ENCODE results near the gene ARPC5. TPM values are rescaled to one million over a fixed set of nuclear protein-coding genes. Genes with fewer than 3 reads are reported as not detected.
"Not testable (repeated sequence)": the region's sequence is repeated elsewhere in the genome, so short reads cannot be mapped to it uniquely, and the experiment has no call there.

Gene ARPC5
- total RNA-seq, 2 experiments from 2014 or later, result 271 to 274 TPM

GRCh38 chr1:183628537-183628936 is 7.0 kb downstream of the ARPC5 start:
- H3K4me3 Mint-ChIP-seq, result no peak overlapping the region
- DNase-seq (no peak), ATAC-seq (no peak)
- no peak overlapping the region for H3K27ac Mint-ChIP-seq
- no peaks in the 10 kb centered on the region for H3K9me3 Mint-ChIP-seq (ENCODE audit: insufficient read depth)
- POLR2A ChIA-PET, result no interaction called here
- peaks cover 64% of the 10 kb centered on the region for H3K36me3 Mint-ChIP-seq (ENCODE audit: low read depth)
- H3K4me1 Mint-ChIP-seq (ENCODE audit: low read depth), result peaks cover 39% of the 10 kb centered on the region
- H3K27me3 Mint-ChIP-seq (ENCODE audit: low read depth), result no peaks in the 10 kb centered on the region
- CTCF ChIA-PET, result interaction anchor here (1.0 to 2.3 kb wide), 4 partner anchors 27 to 159 kb away, joined by 3 to 10 read pairs (median 4); partner anchors contain the start of gene NCF2

- ChIA-PET CTCF (interaction anchor here (1.6 to 2.4 kb wide), 2 partner anchors 30 to 155 kb away, joined by 4 to 9 read pairs; no protein-coding TSS in a partner anchor), POLR2A (interaction anchor here (1.0 kb wide), 1 partner anchor 8 kb away, joined by 3 read pairs; no protein-coding TSS in a partner anchor)
- H3K36me3 Mint-ChIP-seq (ENCODE audit: low read depth), result peaks cover 57% of the 10 kb centered on the region
- peaks cover 33% of the 10 kb centered on the region for H3K4me1 Mint-ChIP-seq (ENCODE audit: low read depth)
- H3K9me3 Mint-ChIP-seq (ENCODE audit: insufficient read depth); DNase-seq; H3K27ac Mint-ChIP-seq; H3K27me3 Mint-ChIP-seq (ENCODE audit: low read depth); H3K4me3 Mint-ChIP-seq; ATAC-seq: not testable (repeated sequence)
Observed at GRCh38 chr1:183626236-183626635, 9.3 kb downstream of the ARPC5 start.

GRCh38 chr1:183622884-183623785 is 12.4 kb downstream of the ARPC5 start:
- POLR2A ChIA-PET, result no interaction called here
- no peak overlapping the region for H3K4me3 Mint-ChIP-seq
- H3K4me1 Mint-ChIP-seq (ENCODE audit: low read depth), result peaks cover 15% of the 10 kb centered on the region

GRCh38 chr1:183622013-183622412 is 13.6 kb downstream of the ARPC5 start:
- Mint-ChIP-seq H3K27ac (no peak overlapping the region), H3K36me3 (ENCODE audit: low read depth) (peaks cover 29% of the 10 kb centered on the region), H3K27me3 (ENCODE audit: low read depth) (no peaks in the 10 kb centered on the region), H3K4me3 (no peak overlapping the region), H3K9me3 (ENCODE audit: insufficient read depth) (no peaks in the 10 kb centered on the region), H3K4me1 (ENCODE audit: low read depth) (peaks cover 13% of the 10 kb centered on the region)
- DNase-seq (no peak), ATAC-seq (no peak)
- ChIA-PET POLR2A (no interaction called here), CTCF (interaction anchor here (1.3 to 1.5 kb wide), 2 partner anchors 11 to 74 kb away, joined by 5 read pairs; no protein-coding TSS in a partner anchor)

More at GRCh38 chr1:183622884-183623785, 12.4 kb downstream of the ARPC5 start:
- CTCF ChIA-PET, result interaction anchor here (0.6 to 1.5 kb wide), 5 partner anchors 10 to 153 kb away, joined by 3 to 5 read pairs (median 5); partner anchors contain the start of gene NCF2
- no peaks in the 10 kb centered on the region for H3K9me3 Mint-ChIP-seq (ENCODE audit: insufficient read depth)
- H3K36me3 Mint-ChIP-seq (ENCODE audit: low read depth), result peaks cover 33% of the 10 kb centered on the region
- no peaks in the 10 kb centered on the region for H3K27me3 Mint-ChIP-seq (ENCODE audit: low read depth)
- peak; percentile 72 for DNase-seq
- H3K27ac Mint-ChIP-seq, result no peak overlapping the region
- peak; percentile 92 for ATAC-seq

DNA sequence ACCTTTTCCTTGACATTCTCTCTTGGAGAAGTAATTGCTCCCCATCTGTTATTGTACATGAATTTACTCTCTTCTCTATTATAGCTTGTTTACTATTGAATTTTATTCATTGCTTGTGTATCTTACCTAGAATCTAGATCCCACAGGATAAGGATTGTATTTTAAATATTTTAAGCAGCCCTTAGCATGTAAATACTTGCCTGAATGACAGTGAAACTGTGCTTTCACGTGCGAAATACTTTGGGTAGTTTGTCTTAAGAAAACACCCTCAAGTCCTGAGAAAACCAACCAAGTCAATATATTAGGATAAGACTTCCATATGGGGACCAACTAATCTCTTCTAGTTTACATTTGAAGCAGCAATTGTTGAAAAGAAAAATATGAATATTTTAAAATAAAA is 15.3 kb downstream of the ARPC5 start:
- H3K27ac Mint-ChIP-seq, result no peak overlapping the region
- peaks cover 17% of the 10 kb centered on the region for H3K36me3 Mint-ChIP-seq (ENCODE audit: low read depth)
- DNase-seq (no peak), ATAC-seq (no peak)
- no peaks in the 10 kb centered on the region for H3K9me3 Mint-ChIP-seq (ENCODE audit: insufficient read depth)
- H3K4me3 Mint-ChIP-seq, result no peak overlapping the region
- CTCF ChIA-PET, result interaction anchor here (1.5 kb wide), 1 partner anchor 40 kb away, joined by 3 read pairs; no protein-coding TSS in a partner anchor
- POLR2A ChIA-PET, result no interaction called here
- peaks cover 10% of the 10 kb centered on the region for H3K4me1 Mint-ChIP-seq (ENCODE audit: low read depth)
- H3K27me3 Mint-ChIP-seq (ENCODE audit: low read depth), result no peaks in the 10 kb centered on the region

DNA sequence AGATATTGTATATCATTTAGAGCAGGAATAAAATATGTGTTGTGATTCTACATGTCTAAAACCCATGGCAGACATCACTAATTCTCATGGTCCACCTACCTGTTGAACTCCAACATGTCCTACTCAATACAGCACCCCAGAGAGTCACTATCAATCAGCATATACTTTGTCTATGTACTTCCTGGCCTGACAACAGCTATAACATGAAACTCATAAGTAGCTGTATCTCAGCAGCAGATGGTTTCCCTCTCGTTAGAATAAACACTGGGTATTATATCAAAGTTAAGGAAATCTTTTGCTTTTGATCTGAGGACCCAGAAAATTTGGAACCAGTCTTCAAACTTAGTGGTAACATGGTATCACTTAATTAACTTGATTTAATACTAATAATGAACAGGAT is 15.8 kb downstream of the ARPC5 start:
- ChIA-PET CTCF (interaction anchor here (1.5 kb wide), 1 partner anchor 40 kb away, joined by 3 read pairs; no protein-coding TSS in a partner anchor), POLR2A (no interaction called here)
- H3K27ac Mint-ChIP-seq, result no peak overlapping the region
- H3K36me3 Mint-ChIP-seq (ENCODE audit: low read depth), result peaks cover 13% of the 10 kb centered on the region
- no peak for DNase-seq
- no peaks in the 10 kb centered on the region for H3K9me3 Mint-ChIP-seq (ENCODE audit: insufficient read depth)
- peaks cover 10% of the 10 kb centered on the region for H3K4me1 Mint-ChIP-seq (ENCODE audit: low read depth)
- H3K27me3 Mint-ChIP-seq (ENCODE audit: low read depth), result no peaks in the 10 kb centered on the region
- ATAC-seq, result no peak
- no peak overlapping the region for H3K4me3 Mint-ChIP-seq

DNA sequence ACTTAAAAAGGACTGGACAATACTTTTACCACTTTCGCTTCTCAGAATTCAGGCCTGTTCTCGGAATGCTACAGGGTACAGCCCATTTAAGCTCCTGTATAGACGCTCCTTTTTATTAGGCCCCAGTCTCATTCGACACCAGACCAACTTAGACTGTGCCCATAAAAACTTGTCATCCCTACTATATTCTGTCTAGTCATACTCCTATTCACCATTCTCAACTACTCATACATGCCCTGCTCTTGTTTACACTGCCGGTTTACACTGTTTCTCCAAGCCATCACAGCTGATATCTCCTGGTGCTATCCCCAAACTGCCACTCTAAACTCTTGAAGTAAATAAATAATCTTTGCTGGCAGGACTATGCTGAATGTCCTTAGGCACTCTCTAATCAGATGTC is 17.4 kb downstream of the ARPC5 start:
- H3K9me3 Mint-ChIP-seq (ENCODE audit: insufficient read depth); POLR2A ChIA-PET; H3K4me3 Mint-ChIP-seq; H3K36me3 Mint-ChIP-seq (ENCODE audit: low read depth); DNase-seq; CTCF ChIA-PET; H3K4me1 Mint-ChIP-seq (ENCODE audit: low read depth); H3K27ac Mint-ChIP-seq; ATAC-seq; H3K27me3 Mint-ChIP-seq (ENCODE audit: low read depth): not testable (repeated sequence)

- ATAC-seq; POLR2A ChIA-PET; H3K27me3 Mint-ChIP-seq (ENCODE audit: low read depth); H3K9me3 Mint-ChIP-seq (ENCODE audit: insufficient read depth); H3K36me3 Mint-ChIP-seq (ENCODE audit: low read depth); H3K4me3 Mint-ChIP-seq; CTCF ChIA-PET; DNase-seq; H3K27ac Mint-ChIP-seq; H3K4me1 Mint-ChIP-seq (ENCODE audit: low read depth): not testable (repeated sequence)
Observed at GRCh38 chr1:183612975-183613374, 22.6 kb downstream of the ARPC5 start.

DNA sequence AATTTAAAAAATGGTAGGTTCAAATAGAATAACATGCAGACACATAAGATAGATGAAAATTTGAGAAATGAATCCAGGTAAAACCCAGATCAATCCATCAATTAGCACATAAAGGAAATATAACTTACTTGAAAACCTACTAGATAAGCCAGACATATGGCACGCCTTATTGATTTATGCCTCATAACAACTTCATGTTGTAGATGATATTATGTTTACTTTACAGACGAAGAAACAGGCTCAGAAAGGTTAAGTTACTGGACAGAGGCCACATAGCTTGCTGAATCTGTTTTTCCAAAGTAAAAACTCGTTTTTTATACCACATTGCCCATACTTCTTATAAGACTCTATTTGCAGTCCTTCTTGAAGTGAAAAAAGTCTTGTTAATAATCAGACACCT is 23.2 kb downstream of the ARPC5 start:
- peaks cover 6% of the 10 kb centered on the region for H3K4me1 Mint-ChIP-seq (ENCODE audit: low read depth)
- no peaks in the 10 kb centered on the region for H3K9me3 Mint-ChIP-seq (ENCODE audit: insufficient read depth)
- ChIA-PET CTCF (no interaction called here), POLR2A (no interaction called here)
- H3K27ac Mint-ChIP-seq, result no peak overlapping the region
- no peaks in the 10 kb centered on the region for H3K36me3 Mint-ChIP-seq (ENCODE audit: low read depth)
- peaks cover 2% of the 10 kb centered on the region for H3K27me3 Mint-ChIP-seq (ENCODE audit: low read depth)
- no peak for ATAC-seq
- H3K4me3 Mint-ChIP-seq, result no peak overlapping the region
- DNase-seq, result no peak

DNA sequence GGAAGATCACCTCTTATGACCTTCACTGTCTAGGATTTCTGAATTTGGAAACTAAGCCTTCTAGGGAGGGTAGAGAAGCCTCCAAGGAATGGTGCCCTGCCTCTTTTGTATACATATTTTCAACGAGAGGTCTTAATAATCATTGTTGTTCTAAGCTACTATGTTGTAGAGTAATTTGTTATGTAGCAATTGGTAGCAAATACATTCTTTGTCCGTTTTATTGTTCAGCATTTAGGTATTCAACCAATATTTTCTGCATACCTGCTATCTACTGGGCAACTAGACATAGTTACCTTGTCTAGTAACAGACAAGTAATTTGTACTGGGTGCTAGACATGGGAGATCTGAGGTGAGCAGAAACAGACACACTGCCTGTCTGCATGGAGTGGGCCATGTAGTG is 24.6 kb downstream of the ARPC5 start:
- Mint-ChIP-seq H3K4me1 (ENCODE audit: low read depth) (peaks cover 6% of the 10 kb centered on the region), H3K27me3 (ENCODE audit: low read depth) (peaks cover 2% of the 10 kb centered on the region), H3K27ac (no peak overlapping the region), H3K9me3 (ENCODE audit: insufficient read depth) (no peaks in the 10 kb centered on the region), H3K36me3 (ENCODE audit: low read depth) (peaks cover 2% of the 10 kb centered on the region), H3K4me3 (no peak overlapping the region)
- no peak for ATAC-seq
- POLR2A ChIA-PET, result no interaction called here
- CTCF ChIA-PET, result no interaction called here
- no peak for DNase-seq

DNA sequence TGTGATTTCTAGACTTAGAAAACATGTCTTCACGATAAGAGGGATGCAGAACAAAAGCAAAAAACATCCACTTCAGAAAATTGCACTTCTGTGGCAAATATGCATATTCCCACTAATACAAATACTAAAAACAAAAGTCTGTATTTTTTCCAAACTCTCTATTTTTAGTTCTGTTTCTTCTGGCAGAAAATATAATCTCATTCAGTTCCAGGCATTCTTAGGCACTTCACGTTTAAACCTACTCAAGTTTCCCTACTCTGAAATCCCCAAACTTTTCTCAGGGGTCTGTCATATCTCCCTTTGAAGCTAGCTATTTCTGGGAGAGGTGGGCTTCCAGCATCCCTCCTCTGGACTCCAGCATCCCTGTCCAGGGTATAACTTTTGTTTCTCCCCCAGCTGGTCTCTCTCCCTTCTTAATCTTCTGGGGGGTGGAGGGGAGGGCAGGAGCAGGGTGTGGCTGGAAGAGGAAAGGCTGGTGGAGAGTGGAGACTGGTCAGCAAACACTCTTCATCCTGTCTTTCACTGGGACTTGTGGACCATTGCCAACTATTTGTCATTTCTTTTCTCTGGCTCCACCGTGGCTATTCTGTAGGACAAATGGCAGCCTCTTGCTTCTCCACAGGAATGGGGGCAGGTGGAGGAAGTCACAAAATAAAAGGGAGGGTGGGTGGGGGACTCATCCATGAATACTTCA is 25.7 kb downstream of the ARPC5 start:
- ATAC-seq (no peak), DNase-seq (no peak)
- H3K4me3 Mint-ChIP-seq, result no peak overlapping the region
- no peaks in the 10 kb centered on the region for H3K9me3 Mint-ChIP-seq (ENCODE audit: insufficient read depth)
- peaks cover 2% of the 10 kb centered on the region for H3K36me3 Mint-ChIP-seq (ENCODE audit: low read depth)
- ChIA-PET CTCF (interaction anchor here (0.7 to 0.9 kb wide), 2 partner anchors 30 to 60 kb away, joined by 3 to 4 read pairs; no protein-coding TSS in a partner anchor), POLR2A (no interaction called here)
- no peak overlapping the region for H3K27ac Mint-ChIP-seq
- peaks cover 2% of the 10 kb centered on the region for H3K27me3 Mint-ChIP-seq (ENCODE audit: low read depth)
- peaks cover 6% of the 10 kb centered on the region for H3K4me1 Mint-ChIP-seq (ENCODE audit: low read depth)

DNA sequence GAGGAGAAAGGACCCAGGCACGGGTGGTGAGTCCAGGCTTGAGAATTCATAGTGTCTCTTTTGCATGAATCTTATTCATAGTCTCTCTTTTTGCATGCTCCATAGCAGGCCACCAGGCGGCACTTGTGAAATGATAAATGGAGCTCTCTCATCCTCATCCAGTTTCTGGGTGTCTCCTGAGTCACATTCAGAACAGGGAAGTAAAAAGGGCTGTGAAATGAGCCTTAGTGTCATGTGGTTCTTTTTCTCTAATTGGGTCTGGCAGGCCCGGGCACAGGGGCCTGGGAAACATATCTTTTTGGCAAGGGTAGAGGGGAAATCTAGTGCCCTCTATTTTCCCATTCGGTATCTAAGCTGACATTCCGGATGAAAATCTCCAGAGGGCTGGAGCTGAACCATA is 26.3 kb downstream of the ARPC5 start:
- Mint-ChIP-seq H3K36me3 (ENCODE audit: low read depth) (peaks cover 2% of the 10 kb centered on the region), H3K9me3 (ENCODE audit: insufficient read depth) (no peaks in the 10 kb centered on the region), H3K27me3 (ENCODE audit: low read depth) (peaks cover 2% of the 10 kb centered on the region), H3K4me1 (ENCODE audit: low read depth) (peaks cover 12% of the 10 kb centered on the region), H3K4me3 (no peak overlapping the region), H3K27ac (no peak overlapping the region)
- ChIA-PET CTCF (interaction anchor here (0.7 to 0.9 kb wide), 2 partner anchors 29 to 60 kb away, joined by 3 to 4 read pairs; no protein-coding TSS in a partner anchor), POLR2A (no interaction called here)
- DNase-seq (no peak), ATAC-seq (no peak)

All from activated CD8-positive, alpha-beta T cell treated with anti-CD3 and anti-CD28 coated beads, Interleukin-2, amount 10 ng/mL, durations not matched to agents 7 days and 5 days (primary cell).